ENCODE results near the gene SIRPA.

Gene SIRPA

DNA sequence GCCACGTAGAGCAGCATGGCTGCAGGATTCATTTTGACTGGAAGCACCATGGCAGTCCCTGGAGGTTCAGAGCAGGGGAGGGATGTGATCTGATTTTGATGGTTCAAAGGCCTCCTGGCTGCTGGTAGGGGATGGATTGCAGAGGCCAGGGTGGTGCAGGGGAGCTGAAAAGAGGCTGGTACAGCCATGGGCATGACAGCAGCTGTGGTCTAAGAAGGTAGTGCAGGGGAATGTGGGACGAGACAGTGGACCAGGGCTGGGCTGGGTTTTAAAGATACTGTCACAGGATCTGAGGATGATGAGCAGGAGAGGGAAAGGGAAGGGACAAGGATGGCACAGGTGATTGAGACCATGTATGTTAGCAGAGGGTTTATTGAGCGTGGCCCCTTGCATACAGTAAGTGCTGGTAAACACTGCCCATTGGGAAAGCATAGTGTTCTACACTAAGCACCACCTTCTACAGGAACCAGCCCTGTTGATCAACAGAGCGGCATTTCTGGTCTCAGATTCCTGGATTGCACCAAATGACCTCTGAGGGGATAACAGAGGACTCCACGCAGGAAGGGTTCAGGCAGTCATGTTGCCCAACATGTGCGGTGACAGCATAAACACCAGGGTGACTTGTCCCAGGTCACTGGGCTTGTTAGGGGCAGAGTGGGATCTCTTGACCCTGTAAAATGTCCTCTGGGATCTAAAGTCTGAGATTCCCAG is 14.5 kb upstream of the SIRPA start:
- no peaks in the 10 kb centered on the region for H3K9me3 ChIP-seq (ENCODE audit: control insufficient read depth, insufficient read depth, low read length)
- no peaks in the 10 kb centered on the region for H3K9me2 ChIP-seq (replicated peaks; ENCODE audit: control insufficient read depth, low read length)
- no peaks in the 10 kb centered on the region for H3F3A ChIP-seq (ENCODE audit: control insufficient read depth, insufficient read depth)
- TF ChIP-seq, protein P1, sequence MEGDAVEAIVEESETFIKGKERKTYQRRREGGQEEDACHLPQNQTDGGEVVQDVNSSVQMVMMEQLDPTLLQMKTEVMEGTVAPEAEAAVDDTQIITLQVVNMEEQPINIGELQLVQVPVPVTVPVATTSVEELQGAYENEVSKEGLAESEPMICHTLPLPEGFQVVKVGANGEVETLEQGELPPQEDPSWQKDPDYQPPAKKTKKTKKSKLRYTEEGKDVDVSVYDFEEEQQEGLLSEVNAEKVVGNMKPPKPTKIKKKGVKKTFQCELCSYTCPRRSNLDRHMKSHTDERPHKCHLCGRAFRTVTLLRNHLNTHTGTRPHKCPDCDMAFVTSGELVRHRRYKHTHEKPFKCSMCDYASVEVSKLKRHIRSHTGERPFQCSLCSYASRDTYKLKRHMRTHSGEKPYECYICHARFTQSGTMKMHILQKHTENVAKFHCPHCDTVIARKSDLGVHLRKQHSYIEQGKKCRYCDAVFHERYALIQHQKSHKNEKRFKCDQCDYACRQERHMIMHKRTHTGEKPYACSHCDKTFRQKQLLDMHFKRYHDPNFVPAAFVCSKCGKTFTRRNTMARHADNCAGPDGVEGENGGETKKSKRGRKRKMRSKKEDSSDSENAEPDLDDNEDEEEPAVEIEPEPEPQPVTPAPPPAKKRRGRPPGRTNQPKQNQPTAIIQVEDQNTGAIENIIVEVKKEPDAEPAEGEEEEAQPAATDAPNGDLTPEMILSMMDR (IDR thresholded peaks at IDR 0.05; ENCODE audit: low read depth, low read length, poor library complexity, severe bottlenecking), result no peak
- TF ChIP-seq EZH2phosphoT487 (IDR thresholded peaks at IDR 0.05; ENCODE audit: borderline replicate concordance, low read length), result no peak
- H4K20me1 ChIP-seq (ENCODE audit: control insufficient read depth, insufficient read depth, low read depth, low read length), result peaks cover 3% of the 10 kb centered on the region; the same call in 1 of the 2 replicates
- H3K79me2 ChIP-seq (ENCODE audit: control insufficient read depth, low read length), result no peaks in the 10 kb centered on the region
- H3K4me3 ChIP-seq (ENCODE audit: low read length), result no peak overlapping the region
- peaks cover 11% of the 10 kb centered on the region; the same call in 1 of the 2 replicates for H3K4me1 ChIP-seq (ENCODE audit: control insufficient read depth, low read length)
- peaks cover 14% of the 10 kb centered on the region for H3K27me3 ChIP-seq (ENCODE audit: control insufficient read depth, low read length)
- H3K27ac ChIP-seq (ENCODE audit: low read depth, low read length), result no peak overlapping the region
- no peaks in the 10 kb centered on the region for H3K36me3 ChIP-seq (ENCODE audit: control insufficient read depth, low read length)
- no peak overlapping the region for H3K4me2 ChIP-seq (ENCODE audit: low read length)

DNA sequence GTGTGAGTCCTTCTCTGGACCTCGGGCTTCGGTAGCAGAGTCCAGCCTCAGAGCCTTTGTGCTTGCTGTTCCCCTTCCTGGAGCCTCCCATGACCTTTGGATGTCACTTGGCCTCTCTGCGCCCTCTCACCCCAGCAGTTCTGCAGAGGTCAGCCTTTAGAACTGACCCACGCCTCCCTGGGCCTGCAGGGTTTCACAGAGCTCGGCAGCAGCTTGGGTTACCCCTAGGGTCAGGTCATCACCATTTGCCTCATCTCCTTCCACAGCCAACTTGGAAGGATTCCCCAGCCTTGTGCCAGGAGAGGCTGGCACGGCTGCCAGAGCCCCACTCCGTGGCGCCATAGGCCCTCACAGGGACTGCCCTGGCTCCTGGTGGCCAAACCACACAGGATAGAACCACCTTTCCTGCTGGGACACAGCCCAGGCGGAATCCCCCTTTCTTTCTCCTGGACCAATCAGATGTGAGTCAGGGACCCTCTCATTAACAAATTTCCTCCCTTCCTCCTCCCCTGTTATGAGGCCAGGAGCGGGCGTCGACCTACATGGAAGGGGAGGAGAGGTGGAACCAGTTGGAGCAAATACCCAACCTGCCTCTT is 13.9 kb upstream of the SIRPA start:
- Histone ChIP-seq H3K9me3 (ENCODE audit: control insufficient read depth, insufficient read depth, low read length) (no peaks in the 10 kb centered on the region), H3K27ac (ENCODE audit: low read depth, low read length) (no peak overlapping the region), H3K79me2 (ENCODE audit: control insufficient read depth, low read length) (no peaks in the 10 kb centered on the region), H3K27me3 (ENCODE audit: control insufficient read depth, low read length) (peaks cover 14% of the 10 kb centered on the region), H3K4me3 (ENCODE audit: low read length) (no peak overlapping the region), H3F3A (ENCODE audit: control insufficient read depth, insufficient read depth) (no peaks in the 10 kb centered on the region), H3K9me2 (replicated peaks; ENCODE audit: control insufficient read depth, low read length) (no peaks in the 10 kb centered on the region), H3K4me2 (ENCODE audit: low read length) (no peak overlapping the region), H4K20me1 (ENCODE audit: control insufficient read depth, insufficient read depth, low read depth, low read length) (peaks cover 3% of the 10 kb centered on the region; the same call in 1 of the 2 replicates), H3K36me3 (ENCODE audit: control insufficient read depth, low read length) (no peaks in the 10 kb centered on the region), H3K4me1 (ENCODE audit: control insufficient read depth, low read length) (peaks cover 11% of the 10 kb centered on the region; the same call in 1 of the 2 replicates)
- TF ChIP-seq, protein P1 (IDR thresholded peaks at IDR 0.05; ENCODE audit: low read depth, low read length, poor library complexity, severe bottlenecking), result no peak
- TF ChIP-seq EZH2phosphoT487 (IDR thresholded peaks at IDR 0.05; ENCODE audit: borderline replicate concordance, low read length), result no peak

GRCh38 chr20:1882026-1882425 is 13.2 kb upstream of the SIRPA start:
- TF ChIP-seq, protein P1 (IDR thresholded peaks at IDR 0.05; ENCODE audit: low read depth, low read length, poor library complexity, severe bottlenecking), result no peak
- TF ChIP-seq EZH2phosphoT487 (IDR thresholded peaks at IDR 0.05; ENCODE audit: borderline replicate concordance, low read length), result no peak
- Histone ChIP-seq H3K9me3 (ENCODE audit: control insufficient read depth, insufficient read depth, low read length) (no peaks in the 10 kb centered on the region), H3K79me2 (ENCODE audit: control insufficient read depth, low read length) (no peaks in the 10 kb centered on the region), H3K4me1 (ENCODE audit: control insufficient read depth, low read length) (peaks cover 11% of the 10 kb centered on the region; the same call in 1 of the 2 replicates), H3K4me2 (ENCODE audit: low read length) (no peak overlapping the region), H3F3A (ENCODE audit: control insufficient read depth, insufficient read depth) (no peaks in the 10 kb centered on the region), H3K27ac (ENCODE audit: low read depth, low read length) (no peak overlapping the region), H3K4me3 (ENCODE audit: low read length) (no peak overlapping the region), H3K27me3 (ENCODE audit: control insufficient read depth, low read length) (peaks cover 14% of the 10 kb centered on the region), H3K9me2 (replicated peaks; ENCODE audit: control insufficient read depth, low read length) (no peaks in the 10 kb centered on the region), H3K36me3 (ENCODE audit: control insufficient read depth, low read length) (no peaks in the 10 kb centered on the region), H4K20me1 (ENCODE audit: control insufficient read depth, insufficient read depth, low read depth, low read length) (peaks cover 3% of the 10 kb centered on the region; the same call in 1 of the 2 replicates)
